Skin of body (tissue), 2 donors: ENCODE results near the gene INHA. TPM values are rescaled to one million over a fixed set of nuclear protein-coding genes. Genes with fewer than 3 reads are reported as not detected.

Source experiments
- DNase-seq: peaks from one replicate; lab custom pipeline; 2025; lab: John Stamatoyannopoulos, UW
- total RNA-seq: library from RNA; depleted of rRNA; stranded (reverse); fragments of >200 nt; gene quantifications from one replicate; pipeline ENCODE4 v1.2.3, GENCODE V29; 2014

Gene INHA
- total RNA-seq, 1 donor from 2014 or later = 0.10 TPM

DNA sequence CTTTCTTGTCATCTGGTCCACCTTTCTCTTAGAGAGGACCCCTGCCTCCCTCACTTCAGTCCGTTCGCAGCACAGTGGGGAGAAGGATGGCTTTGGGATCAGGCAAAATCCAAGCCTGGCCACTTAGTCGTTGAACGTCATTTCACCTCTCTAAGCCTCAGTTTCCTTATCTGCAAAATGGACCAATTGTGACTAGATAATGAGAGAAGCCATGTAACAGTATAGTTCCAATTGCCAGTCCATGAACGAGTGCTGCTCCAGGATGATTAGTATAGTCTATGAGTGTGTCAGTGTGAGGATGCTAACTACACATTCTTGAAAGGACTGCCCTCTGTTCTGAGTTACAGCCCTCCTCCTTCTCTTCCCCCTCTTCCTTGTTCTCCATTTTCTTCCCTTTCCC is 1.1 kb downstream of the INHA start:
- DNase-seq = no peak

DNA sequence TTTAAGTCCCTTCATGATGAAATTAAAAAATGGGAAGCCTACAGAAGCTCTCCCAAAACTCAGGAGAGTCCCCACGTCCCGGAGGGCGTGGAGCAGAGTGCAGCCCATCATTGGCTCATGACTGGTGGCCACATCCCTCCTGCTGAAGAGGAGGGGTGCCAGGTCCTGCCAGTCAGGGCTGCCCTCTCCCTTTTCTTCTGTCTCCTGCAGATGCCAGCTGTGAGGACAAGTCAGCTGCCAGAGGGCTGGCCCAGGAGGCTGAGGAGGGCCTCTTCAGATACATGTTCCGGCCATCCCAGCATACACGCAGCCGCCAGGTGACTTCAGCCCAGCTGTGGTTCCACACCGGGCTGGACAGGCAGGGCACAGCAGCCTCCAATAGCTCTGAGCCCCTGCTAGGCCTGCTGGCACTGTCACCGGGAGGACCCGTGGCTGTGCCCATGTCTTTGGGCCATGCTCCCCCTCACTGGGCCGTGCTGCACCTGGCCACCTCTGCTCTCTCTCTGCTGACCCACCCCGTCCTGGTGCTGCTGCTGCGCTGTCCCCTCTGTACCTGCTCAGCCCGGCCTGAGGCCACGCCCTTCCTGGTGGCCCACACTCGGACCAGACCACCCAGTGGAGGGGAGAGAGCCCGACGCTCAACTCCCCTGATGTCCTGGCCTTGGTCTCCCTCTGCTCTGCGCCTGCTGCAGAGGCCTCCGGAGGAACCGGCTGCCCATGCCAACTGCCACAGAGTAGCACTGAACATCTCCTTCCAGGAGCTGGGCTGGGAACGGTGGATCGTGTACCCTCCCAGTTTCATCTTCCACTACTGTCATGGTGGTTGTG is 2.6 kb downstream of the INHA start:
- no peak for DNase-seq

DNA sequence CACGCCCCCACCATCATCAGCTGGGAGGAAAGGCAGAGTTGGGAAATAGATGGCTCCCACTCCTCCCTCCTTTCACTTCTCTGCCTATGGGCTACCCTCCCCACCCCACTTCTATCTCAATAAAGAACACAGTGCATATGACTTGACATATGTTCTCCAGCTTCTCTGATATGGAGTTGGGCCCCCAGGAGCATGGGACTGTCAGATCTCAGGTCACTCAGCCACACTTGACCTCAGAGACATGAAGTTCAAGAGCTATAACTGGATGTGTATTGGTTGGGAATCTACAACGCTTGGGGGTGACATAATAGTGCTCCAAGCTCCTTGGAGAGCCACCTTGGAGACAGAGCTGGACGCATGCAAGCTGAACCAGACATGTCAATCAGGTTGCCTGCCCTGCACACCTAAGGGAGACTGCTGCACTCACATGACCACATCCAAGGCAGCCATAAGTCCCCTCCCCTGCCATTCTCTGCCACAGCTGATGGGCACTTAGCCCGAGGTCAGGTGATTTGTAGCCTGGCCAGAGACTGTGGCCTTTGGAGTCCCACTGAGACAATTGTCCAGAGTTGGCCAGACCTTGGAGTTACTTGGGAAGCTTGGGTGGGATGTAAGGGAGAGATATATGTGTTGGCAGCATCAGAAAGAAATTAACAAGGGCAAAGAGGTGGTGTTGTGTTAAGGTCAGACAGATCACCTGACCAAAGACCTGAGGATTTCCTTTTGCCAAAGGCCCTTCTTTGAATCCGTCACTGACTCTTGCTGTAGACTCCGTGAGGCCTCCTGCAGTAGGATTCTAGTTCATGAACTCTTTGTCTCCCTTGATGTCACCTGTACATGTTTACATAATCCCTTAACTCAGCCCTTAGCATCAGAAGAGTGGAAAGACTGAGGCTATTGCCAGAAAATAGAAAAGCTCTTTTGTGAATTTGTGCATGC is 3.7 kb downstream of the INHA start:
- DNase-seq = no peak

- DNase-seq = no peak
These were observed 4.6 kb downstream of the INHA start for GRCh38 chr2:219576505-219577388.

DNA sequence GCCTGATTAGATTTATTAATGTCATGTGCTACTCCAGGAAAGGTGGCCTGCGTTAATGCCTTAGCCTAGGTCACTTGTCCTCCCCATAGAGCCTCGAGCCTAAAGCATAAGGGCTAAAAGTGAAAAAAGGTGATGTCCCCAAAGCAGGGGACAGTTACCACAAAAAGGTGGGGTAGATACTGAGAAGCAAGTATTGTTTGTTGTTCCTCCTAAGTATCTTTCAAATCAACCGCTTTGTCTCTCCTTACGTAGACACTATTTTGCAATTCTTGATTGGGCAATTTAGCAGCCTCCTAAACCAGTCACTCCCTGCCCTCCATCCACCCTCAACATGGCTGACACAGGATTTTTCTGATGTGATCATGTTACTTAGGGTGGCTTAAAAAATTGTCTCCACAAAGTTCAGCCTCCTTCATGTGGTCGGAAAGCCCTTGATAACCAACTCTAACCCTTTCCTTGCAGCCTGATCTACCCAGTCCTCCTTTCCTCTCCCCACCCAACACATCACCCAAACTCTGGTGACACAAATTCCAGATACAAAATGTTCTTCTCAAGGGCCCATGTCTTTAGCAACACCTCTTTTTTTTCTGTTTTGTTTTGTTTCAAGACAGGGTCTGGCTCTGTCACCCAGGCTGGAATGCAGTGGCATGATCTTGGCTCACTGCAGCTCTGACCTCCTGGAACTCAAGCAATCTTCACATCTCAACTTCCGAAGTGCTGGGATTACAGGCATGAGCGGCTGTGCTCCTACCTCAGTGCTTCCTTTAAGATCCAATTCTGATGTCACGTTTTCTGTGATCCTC is 6.9 kb downstream of the INHA start:
- DNase-seq = no peak

- DNase-seq = no peak
These were observed 9.2 kb downstream of the INHA start for GRCh38 chr2:219581346-219581745.

GRCh38 chr2:219591091-219591490 is 19.0 kb downstream of the INHA start:
- no peak for DNase-seq

DNA sequence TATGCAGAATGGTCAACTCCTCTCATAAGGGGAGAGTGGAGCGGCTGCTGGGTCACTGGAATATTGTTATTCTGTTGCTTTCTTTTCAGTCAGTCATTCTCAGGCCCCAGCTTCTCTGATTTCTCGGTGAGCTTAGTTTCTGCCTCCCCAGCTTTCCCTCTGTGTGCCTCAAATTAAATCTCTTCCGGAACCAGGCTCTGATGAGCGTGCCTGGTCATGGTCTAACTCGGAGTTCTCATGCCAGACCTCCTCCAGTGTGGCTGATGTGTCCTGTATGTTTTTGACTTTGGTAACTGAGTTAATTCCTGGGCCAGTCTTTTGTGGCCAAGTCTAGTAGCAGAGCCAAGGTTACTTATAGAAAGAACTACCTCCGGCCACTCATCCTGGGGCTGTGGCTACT is 20.6 kb downstream of the INHA start:
- no peak for DNase-seq

DNA sequence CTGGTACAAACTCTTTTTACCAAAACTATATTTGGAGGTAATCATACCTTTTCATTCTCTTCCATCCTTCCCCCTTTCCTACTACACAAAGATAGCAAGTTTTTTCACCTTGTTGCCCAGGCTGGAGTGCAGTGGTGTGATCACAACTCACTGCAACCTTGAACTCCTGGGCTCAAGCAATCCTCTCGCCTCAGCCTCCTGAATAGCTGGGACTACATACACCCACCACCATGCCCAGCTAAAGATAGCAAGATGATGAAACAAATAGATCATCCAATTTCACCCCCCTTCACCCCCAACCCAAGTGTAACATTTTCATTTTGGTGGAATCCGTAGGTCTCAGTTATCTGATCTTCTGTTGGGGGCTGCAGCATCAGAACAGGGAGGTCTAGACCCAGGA is 21.0 kb downstream of the INHA start:
- no peak for DNase-seq

GRCh38 chr2:219595256-219595655 is 23.1 kb downstream of the INHA start:
- DNase-seq = peak; percentile 54

DNA sequence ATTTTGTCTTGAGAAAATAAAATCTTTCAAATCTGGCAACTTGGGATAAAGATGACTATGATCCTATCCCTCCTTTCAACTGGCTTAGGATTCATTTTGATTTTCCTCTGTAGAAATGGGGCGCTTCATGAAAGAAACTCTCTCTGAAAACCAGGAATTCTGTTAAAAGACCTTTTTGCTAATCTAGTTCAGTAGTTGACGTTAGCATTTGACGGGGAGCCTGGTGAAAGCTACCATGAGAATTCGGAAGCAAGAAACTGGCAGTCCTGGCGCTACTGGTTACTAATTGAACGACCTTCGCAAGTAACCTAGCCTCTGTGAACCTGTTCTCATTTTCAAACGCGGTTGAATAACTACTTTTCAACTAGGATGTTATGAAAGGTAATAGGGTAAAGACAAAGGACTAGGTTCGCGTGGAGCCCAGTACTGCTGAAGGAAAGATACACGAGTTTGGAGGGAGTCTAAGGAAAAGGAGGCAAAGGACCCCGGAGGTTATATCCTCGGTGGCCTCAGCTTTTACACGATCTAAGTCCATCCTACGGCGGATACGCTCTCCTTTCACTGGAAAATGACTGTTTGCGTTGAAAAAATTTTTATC is 24.9 kb downstream of the INHA start:
- no peak for DNase-seq

GRCh38 chr2:219597552-219598307 is 25.6 kb downstream of the INHA start, which contains the start of gene STK11IP:
STK11IP (plus strand) TSS chr2:219597857; CDS start chr2:219598120, 263 bp downstream.
- DNase-seq = peak; percentile 96

DNA sequence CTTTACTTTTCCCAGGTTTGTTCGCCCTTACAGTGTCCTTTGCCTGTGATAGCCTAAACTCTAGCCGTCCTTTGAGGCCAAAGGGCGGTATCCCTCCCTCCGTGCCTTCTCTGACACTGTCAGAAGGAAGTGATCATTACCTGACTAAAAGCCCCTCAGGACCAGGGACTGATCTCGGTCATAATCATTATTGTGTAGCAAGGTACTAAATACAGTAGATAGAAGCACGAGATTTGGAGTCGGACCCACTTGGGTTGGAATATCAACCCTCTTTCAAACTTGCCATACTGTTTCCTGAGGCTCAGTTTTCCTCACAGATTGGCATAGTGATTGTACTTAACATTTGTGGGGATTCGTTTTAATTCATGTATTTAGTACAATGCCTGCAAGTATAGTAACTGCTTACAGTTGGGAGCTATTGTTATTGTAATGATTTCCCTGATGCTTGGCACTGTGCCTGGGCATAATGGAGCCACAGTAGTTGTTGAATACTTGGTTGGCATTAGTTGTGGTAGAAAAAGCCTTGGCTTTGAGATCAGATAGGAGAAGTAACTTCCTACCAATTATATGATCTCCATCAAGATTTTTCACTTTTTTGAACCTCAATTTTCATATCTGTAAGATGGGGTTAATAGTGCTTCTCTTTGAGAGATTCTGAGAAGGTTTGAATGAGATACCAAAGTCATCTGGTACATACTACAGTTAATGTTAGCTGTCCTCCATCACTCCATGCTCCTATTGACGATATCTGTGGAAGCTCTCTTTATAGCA is 26.4 kb downstream of the INHA start:
- no peak for DNase-seq

DNA sequence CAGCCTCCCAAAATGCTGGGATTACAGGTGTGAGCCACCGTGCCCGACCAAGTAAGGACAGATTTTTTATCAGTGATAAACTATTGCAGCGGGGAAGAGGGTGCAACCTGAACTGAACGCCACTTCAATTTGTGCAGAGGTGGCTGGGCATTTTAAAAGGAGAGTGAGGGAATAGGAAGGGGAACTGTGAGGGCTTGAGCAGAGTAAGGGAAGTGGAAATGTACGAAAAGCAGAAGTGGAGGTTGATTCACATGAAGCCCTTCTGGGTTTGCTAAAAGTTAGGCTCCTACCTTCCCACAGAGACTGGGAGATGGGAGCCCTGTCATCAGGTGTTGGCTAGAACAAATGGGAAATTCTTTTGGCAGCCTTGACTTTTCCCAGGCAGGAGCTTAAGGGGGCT is 31.7 kb downstream of the INHA start:
- no peak for DNase-seq

DNA sequence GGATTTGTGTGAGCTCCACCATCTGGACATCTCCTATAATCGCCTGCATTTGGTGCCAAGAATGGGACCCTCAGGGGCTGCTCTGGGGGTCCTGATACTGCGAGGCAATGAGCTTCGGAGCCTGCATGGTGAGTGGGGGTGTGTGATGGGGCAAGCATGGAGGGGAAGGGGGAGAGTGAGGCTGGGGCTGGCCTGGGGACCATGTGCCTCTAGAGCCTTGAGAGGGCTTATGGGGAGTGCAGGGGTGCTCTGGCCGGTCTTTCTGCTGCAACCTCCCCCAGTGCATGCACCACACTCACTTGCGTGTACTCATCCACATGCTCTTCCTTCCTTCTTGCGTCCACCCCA is 33.5 kb downstream of the INHA start:
- no peak for DNase-seq

- DNase-seq = no peak
These were observed 35.8 kb downstream of the INHA start for GRCh38 chr2:219607931-219608330.

- no peak for DNase-seq
These were observed 36.4 kb downstream of the INHA start for GRCh38 chr2:219608399-219608964.

DNA sequence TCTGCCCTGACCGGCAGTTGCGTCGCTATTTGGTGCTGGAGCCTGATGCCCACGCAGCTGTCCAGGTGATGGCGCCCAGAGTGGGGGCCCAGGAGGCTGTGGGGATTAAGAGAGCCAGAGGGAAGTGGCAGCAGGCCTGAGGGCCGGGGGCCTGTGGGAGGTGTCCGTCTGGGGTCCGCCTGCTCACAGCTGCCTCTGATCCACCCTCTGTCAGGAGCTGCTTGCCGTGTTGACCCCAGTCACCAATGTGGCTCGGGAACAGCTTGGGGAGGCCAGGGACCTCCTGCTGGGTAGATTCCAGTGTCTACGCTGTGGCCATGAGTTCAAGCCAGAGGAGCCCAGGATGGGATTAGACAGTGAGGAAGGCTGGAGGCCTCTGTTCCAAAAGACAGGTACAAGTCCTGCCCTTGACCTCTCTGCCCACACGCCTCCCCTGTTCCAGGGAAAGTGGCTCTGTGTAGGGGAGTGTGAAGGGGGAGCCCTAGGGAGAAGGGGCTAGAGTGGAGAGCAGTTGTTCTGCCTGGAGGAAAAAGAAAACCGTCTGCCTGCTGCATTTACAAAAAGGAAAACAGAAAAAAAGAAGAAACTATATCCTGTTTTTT is 37.1 kb downstream of the INHA start:
- DNase-seq = no peak
